Activated CD8-positive, alpha-beta memory T cell treated with anti-CD3 and anti-CD28 coated beads, Interleukin-2, amount 10 ng/mL, durations not matched to agents 7 days and 5 days (primary cell): Measurements from ENCODE around the gene PPCDC. TPM values are rescaled to one million over a fixed set of nuclear protein-coding genes. Genes with fewer than 3 reads are reported as not detected.
"Not testable (repeated sequence)": the region's sequence is repeated elsewhere in the genome, so short reads cannot be mapped to it uniquely, and the experiment has no call there.

Experiments
- ATAC-seq: fragments of 150-1000 bp; cut with Tn5 transposase; one replicate; pipeline ENCODE4 v1.10.0; 2021; ENCODE audit warnings: moderate library complexity
- CTCF ChIA-PET: fragments of 350-600 bp; sonication (Branson Sonifier 250); formaldehyde crosslinking; loops from one replicate; lab custom pipeline; 2021; ENCODE audit warnings: antibody characterized with exemption; lab: Charles Lee
- DNase-seq: peaks from one replicate; pipeline ENCODE4 v3.0.0-alpha.2; 2020
- H3K27ac Mint-ChIP-seq: one replicate; pipeline ENCODE4 v1.8.0; 2021; ENCODE audit warnings: mild to moderate bottlenecking, mixed read lengths
- H3K27me3 Mint-ChIP-seq: one replicate; pipeline ENCODE4 v1.8.0; 2021; ENCODE audit warnings: mixed read lengths
- H3K36me3 Mint-ChIP-seq: one replicate; pipeline ENCODE4 v1.8.0; 2021; ENCODE audit warnings: mild to moderate bottlenecking, mixed read lengths
- H3K4me1 Mint-ChIP-seq: one replicate; pipeline ENCODE4 v1.8.0; 2021; ENCODE audit warnings: mixed read lengths
- H3K4me3 Mint-ChIP-seq: one replicate; pipeline ENCODE4 v1.8.0; 2021; ENCODE audit warnings: mild to moderate bottlenecking, moderate library complexity, mixed read lengths
- H3K9me3 Mint-ChIP-seq: one replicate; pipeline ENCODE4 v1.8.0; 2022; ENCODE audit warnings: low read depth, mixed read lengths
- total RNA-seq, 2 experiments: library from RNA; stranded (reverse); gene quantifications; one replicate each; pipeline ENCODE4 v1.2.3, GENCODE V29; 2021

The PPCDC gene
- total RNA-seq, 2 experiments from 2014 or later, result 36.3 to 36.7 TPM

- Mint-ChIP-seq H3K4me3 (no peak overlapping the region), H3K36me3 (peaks cover 41% of the 10 kb centered on the region), H3K4me1 (peaks cover 71% of the 10 kb centered on the region), H3K9me3 (no peaks in the 10 kb centered on the region), H3K27ac (peak overlapping the region; percentile 56), H3K27me3 (no peaks in the 10 kb centered on the region)
- CTCF ChIA-PET, result interaction anchor here (1.5 to 4.5 kb wide), 4 partner anchors 12 to 139 kb away, joined by 4 to 38 read pairs (median 8); no protein-coding TSS in a partner anchor
- no peak for ATAC-seq
- no peak for DNase-seq
Observed at GRCh38 chr15:75065467-75065850, 42.1 kb downstream of the PPCDC start.

GRCh38 chr15:75065851-75066509 lies 42.6 kb downstream of the PPCDC start:
- no peaks in the 10 kb centered on the region for H3K9me3 Mint-ChIP-seq
- no peak for ATAC-seq
- peak overlapping the region; percentile 97 for H3K27ac Mint-ChIP-seq
- CTCF ChIA-PET, result interaction anchor here (0.9 to 4.5 kb wide), 7 partner anchors 13 to 138 kb away, joined by 4 to 38 read pairs (median 6); partner anchors contain the start of gene C15orf39
- H3K36me3 Mint-ChIP-seq, result peaks cover 42% of the 10 kb centered on the region
- H3K4me1 Mint-ChIP-seq, result peaks cover 66% of the 10 kb centered on the region
- DNase-seq, result no peak
- no peak overlapping the region for H3K4me3 Mint-ChIP-seq
- H3K27me3 Mint-ChIP-seq, result no peaks in the 10 kb centered on the region

GRCh38 chr15:75067123-75067830 lies 43.9 kb downstream of the PPCDC start:
- no peaks in the 10 kb centered on the region for H3K9me3 Mint-ChIP-seq
- DNase-seq, result peak; percentile 91

GRCh38 chr15:75068748-75069147 lies 45.4 kb downstream of the PPCDC start:
- no peak overlapping the region for H3K4me3 Mint-ChIP-seq
- H3K27ac Mint-ChIP-seq, result peak overlapping the region; percentile 2
- H3K27me3 Mint-ChIP-seq, result no peaks in the 10 kb centered on the region
- CTCF ChIA-PET, result interaction anchor here (1.2 to 4.5 kb wide), 3 partner anchors 26 to 135 kb away, joined by 4 to 38 read pairs (median 5); partner anchors contain the start of gene C15orf39
- peaks cover 60% of the 10 kb centered on the region for H3K4me1 Mint-ChIP-seq
- no peak for ATAC-seq
- peaks cover 53% of the 10 kb centered on the region for H3K36me3 Mint-ChIP-seq
- DNase-seq, result no peak
- H3K9me3 Mint-ChIP-seq, result no peaks in the 10 kb centered on the region

More at GRCh38 chr15:75067123-75067830, 43.9 kb downstream of the PPCDC start:
- Mint-ChIP-seq H3K27me3 (no peaks in the 10 kb centered on the region), H3K36me3 (peaks cover 50% of the 10 kb centered on the region), H3K27ac (peak overlapping the region; percentile 97), H3K4me3 (peak overlapping the region; percentile 34), H3K4me1 (peaks cover 62% of the 10 kb centered on the region)
- peak; percentile 82 for ATAC-seq
- CTCF ChIA-PET, result interaction anchor here (0.7 to 4.5 kb wide), 13 partner anchors 10 to 137 kb away, joined by 3 to 38 read pairs (median 4); partner anchors contain the start of gene C15orf39

GRCh38 chr15:75069301-75069925 lies 46.0 kb downstream of the PPCDC start:
- H3K4me1 Mint-ChIP-seq, result peaks cover 60% of the 10 kb centered on the region
- H3K27ac Mint-ChIP-seq, result peak overlapping the region; percentile 39
- no peak for ATAC-seq
- H3K4me3 Mint-ChIP-seq, result no peak overlapping the region
- no peak for DNase-seq
- H3K9me3 Mint-ChIP-seq, result no peaks in the 10 kb centered on the region
- CTCF ChIA-PET, result interaction anchor here (1.2 to 4.5 kb wide), 3 partner anchors 27 to 134 kb away, joined by 4 to 38 read pairs (median 5); partner anchors contain the start of gene C15orf39
- peaks cover 49% of the 10 kb centered on the region for H3K36me3 Mint-ChIP-seq
- H3K27me3 Mint-ChIP-seq, result no peaks in the 10 kb centered on the region

GRCh38 chr15:75070674-75071073 lies 47.3 kb downstream of the PPCDC start:
- Mint-ChIP-seq H3K9me3 (peaks cover 5% of the 10 kb centered on the region), H3K4me3 (no peak overlapping the region), H3K27ac (no peak overlapping the region), H3K27me3 (no peaks in the 10 kb centered on the region), H3K36me3 (peaks cover 47% of the 10 kb centered on the region), H3K4me1 (peaks cover 51% of the 10 kb centered on the region)
- ATAC-seq (no peak), DNase-seq (no peak)
- CTCF ChIA-PET, result no interaction called here

- no peak for DNase-seq
- CTCF ChIA-PET, result no interaction called here
- Mint-ChIP-seq H3K4me3 (no peak overlapping the region), H3K27ac (no peak overlapping the region), H3K36me3 (peaks cover 50% of the 10 kb centered on the region), H3K9me3 (peaks cover 12% of the 10 kb centered on the region), H3K27me3 (no peaks in the 10 kb centered on the region), H3K4me1 (peaks cover 37% of the 10 kb centered on the region)
- no peak for ATAC-seq
Observed at GRCh38 chr15:75073197-75073596, 49.8 kb downstream of the PPCDC start.

GRCh38 chr15:75076277-75076676 lies 52.9 kb downstream of the PPCDC start:
- CTCF ChIA-PET, result no interaction called here

GRCh38 chr15:75077551-75077961 lies 54.2 kb downstream of the PPCDC start:
- H3K27ac Mint-ChIP-seq, DNase-seq, H3K4me3 Mint-ChIP-seq, CTCF ChIA-PET: not testable (repeated sequence)
- Mint-ChIP-seq H3K27me3 (peaks cover 23% of the 10 kb centered on the region), H3K4me1 (peaks cover 22% of the 10 kb centered on the region), H3K36me3 (peaks cover 31% of the 10 kb centered on the region), H3K9me3 (peaks cover 13% of the 10 kb centered on the region)
- ATAC-seq, result peak; percentile 16

More at GRCh38 chr15:75076277-75076676, 52.9 kb downstream of the PPCDC start:
- Mint-ChIP-seq H3K9me3 (peaks cover 13% of the 10 kb centered on the region), H3K27ac (no peak overlapping the region), H3K27me3 (peaks cover 13% of the 10 kb centered on the region), H3K36me3 (peaks cover 41% of the 10 kb centered on the region), H3K4me1 (peaks cover 31% of the 10 kb centered on the region), H3K4me3 (no peak overlapping the region)
- ATAC-seq (no peak), DNase-seq (no peak)

- Mint-ChIP-seq H3K36me3 (peaks cover 26% of the 10 kb centered on the region), H3K27me3 (peaks cover 44% of the 10 kb centered on the region), H3K9me3 (peaks cover 9% of the 10 kb centered on the region), H3K27ac (no peak overlapping the region), H3K4me3 (no peak overlapping the region), H3K4me1 (peaks cover 22% of the 10 kb centered on the region)
- no peak for ATAC-seq
- DNase-seq, result no peak
- CTCF ChIA-PET, result no interaction called here
Observed at GRCh38 chr15:75081150-75081549, 57.8 kb downstream of the PPCDC start.

GRCh38 chr15:75082689-75083088 lies 59.3 kb downstream of the PPCDC start:
- Mint-ChIP-seq H3K4me1 (peaks cover 16% of the 10 kb centered on the region), H3K27ac (no peak overlapping the region), H3K4me3 (no peak overlapping the region), H3K9me3 (peaks cover 10% of the 10 kb centered on the region), H3K36me3 (peaks cover 28% of the 10 kb centered on the region), H3K27me3 (peaks cover 46% of the 10 kb centered on the region)
- DNase-seq, result no peak
- no peak for ATAC-seq
- CTCF ChIA-PET, result no interaction called here

GRCh38 chr15:75085708-75086107 lies 62.3 kb downstream of the PPCDC start:
- not testable (repeated sequence) for H3K9me3 Mint-ChIP-seq, H3K4me1 Mint-ChIP-seq, H3K4me3 Mint-ChIP-seq, ATAC-seq, DNase-seq, H3K27ac Mint-ChIP-seq
- CTCF ChIA-PET, result interaction anchor here (1.4 kb wide), 1 partner anchor 42 kb away, joined by 3 read pairs; no protein-coding TSS in a partner anchor
- Mint-ChIP-seq H3K27me3 (peaks cover 42% of the 10 kb centered on the region), H3K36me3 (peaks cover 33% of the 10 kb centered on the region)
